Measurements from ENCODE around the gene TET3.

The TET3 gene

DNA sequence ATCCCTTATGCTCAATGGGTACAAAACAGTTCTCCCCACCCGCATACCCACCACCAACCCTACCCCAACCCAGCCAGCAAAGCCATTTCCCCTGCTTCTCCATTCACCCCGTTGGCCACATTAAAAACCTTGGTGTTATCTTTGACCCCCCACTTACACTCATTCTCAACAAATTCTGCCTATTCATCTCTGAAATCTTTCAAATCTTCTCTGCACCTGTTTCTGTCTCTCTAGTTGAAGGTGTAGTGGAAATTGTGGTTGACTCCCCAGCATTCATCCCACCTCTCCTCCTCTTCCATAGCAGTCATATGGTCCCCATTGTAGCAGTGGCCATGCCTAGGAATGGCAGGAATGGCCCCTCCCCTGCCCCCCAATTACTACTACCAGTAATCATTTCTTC, 20.5 kb upstream of the TET3 start:
- no peak for DNase-seq (ENCODE audit: low read depth)

DNA sequence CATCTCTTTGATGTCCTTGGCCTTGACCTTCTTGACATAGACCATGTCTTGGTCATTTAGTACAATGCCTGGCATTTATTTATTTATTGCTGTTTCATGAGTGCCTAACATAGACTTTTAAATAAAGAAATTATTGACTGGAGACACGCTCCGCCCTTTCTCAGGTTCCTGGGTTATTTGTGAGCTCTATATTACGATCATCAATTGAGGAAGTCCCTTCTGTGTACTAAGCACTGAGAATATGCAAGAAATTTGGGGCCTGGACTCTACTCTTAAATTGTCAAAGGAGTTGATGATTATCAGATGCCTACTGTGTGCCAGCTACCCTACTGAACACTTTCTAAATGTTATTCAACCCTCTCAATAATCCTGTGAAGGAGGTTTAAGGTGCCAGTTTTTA, 19.7 kb upstream of the TET3 start:
- DNase-seq (ENCODE audit: low read depth), result no peak

DNA sequence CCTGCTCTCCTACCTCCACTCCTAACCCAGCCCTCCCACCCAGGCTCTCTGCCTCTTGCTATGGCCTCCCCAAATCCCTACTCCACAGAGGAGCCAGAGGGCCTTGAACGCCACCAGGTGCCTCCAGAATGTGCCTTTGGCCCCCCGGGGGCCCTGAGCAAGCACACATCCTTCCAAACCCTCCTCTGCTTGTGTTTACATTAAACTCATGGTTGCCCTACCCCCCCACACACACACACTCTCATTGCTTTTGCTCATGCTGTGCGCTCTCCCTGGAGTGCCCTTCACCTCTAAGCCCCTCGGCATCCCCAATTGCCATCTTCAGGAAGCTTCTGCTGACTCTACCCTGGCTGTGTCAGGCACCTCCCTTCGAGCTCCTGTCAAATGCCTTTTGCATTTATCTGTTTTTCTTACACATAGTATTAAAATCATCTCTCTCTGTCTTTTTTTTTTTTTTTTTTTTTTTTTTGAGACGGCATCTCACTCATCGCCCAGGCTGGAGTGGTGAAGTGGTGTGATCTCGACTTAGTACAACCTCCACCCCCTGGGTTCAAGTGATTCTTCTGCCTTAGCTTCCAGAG, 16.3 kb upstream of the TET3 start:
- no peak for DNase-seq (ENCODE audit: low read depth)

DNA sequence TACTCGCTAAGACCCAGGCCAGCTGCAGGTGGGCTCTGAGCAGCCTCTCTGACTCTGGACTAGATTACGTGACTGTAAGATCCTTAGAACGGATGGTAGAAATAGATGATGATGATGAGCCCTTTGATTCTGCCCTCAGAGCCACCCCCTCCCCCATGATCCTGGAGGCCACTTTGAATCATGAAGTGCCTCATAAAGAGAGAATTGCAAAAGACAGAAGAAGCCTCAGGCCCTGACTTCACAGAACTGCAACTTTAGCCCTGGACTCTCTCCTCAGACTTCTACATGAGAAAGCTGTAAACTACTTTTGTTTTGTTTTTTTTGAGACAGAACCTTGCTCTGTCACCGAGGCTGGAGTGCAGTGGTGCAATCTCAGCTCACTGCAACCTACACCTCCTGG, 15.4 kb upstream of the TET3 start:
- DNase-seq (ENCODE audit: low read depth), result no peak

DNA sequence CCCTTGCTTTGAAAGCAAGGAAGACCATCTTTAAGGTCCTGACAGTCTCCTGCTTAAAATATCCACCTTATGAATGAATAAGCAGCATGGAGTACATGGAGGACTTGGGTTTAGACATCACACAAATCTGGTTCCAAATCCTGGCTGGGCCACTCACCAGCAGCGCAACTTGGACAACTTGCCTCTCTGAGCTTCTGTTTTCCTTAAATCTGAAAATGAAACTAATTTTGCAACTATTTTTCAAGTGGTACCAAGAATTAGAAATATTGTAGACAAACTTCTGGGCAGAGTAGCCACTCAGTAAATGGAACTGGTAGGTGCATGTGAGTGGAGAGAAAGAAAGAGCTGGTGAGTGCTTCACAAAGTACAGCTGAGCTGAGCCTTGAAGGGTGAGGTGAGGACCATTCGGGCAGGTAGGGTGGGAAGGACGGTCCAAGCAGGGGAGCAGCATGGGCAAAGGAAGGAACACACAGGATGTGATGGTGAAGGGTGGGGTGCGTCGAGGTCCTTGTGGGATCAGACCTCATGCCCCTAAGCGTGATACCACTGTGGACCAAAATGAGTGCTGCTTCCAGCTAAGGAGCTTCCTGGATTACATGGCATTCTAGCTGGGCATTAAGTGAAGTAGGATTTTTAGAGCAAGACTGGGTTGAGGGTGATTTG, 14.4 kb upstream of the TET3 start:
- no peak for DNase-seq (ENCODE audit: low read depth)

DNA sequence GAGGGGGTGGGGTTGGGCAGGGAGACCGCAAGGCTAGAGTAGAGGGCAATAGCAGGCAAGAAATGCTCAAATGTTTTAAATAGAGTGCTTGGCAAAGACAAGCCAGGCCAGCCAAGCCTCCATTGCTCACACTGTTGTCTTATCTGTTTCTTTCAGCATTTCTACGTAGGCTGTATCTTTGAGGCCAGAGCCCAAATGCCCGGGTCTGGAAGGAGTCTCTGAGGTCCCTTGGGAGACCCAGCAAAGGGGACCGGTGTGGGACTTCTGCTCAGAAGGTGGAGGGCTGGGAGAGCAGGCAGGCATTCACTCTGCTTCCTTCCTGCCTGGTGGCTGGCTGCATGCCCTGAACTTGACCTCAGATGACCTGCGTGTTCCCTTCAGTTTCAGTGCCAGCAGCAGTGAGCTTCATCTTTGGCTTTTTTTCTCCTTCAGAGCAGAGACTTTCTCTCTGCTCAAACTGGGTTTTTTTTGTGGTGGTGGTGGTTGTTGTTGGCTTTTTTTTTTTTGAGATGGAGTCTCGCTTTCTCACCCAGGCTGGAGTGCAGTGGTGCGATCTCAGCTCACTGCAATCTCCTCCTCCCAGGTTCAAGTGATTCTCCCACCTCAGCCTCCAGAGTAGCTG, 13.7 kb upstream of the TET3 start:
- no peak for DNase-seq (ENCODE audit: low read depth)

DNA sequence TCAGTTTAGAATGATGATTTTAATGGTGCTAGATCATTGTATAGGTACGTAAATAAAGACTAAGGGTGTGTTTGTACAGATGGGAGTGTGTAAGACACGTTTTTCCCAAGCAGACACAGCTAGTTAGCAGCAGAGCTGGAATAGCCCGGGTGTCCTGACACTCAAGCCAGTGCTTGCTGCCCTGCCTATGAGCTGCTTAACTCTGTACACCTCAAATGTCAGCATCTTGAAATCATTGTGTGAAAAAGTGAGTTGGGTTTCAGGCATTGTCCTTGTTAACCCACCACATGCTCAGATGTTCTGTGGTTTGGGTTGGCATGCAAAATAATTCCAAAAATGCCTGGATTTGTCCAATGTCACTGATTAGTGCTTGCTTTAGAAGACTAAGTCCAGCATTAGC, 13.0 kb upstream of the TET3 start:
- DNase-seq (ENCODE audit: low read depth), result no peak

DNA sequence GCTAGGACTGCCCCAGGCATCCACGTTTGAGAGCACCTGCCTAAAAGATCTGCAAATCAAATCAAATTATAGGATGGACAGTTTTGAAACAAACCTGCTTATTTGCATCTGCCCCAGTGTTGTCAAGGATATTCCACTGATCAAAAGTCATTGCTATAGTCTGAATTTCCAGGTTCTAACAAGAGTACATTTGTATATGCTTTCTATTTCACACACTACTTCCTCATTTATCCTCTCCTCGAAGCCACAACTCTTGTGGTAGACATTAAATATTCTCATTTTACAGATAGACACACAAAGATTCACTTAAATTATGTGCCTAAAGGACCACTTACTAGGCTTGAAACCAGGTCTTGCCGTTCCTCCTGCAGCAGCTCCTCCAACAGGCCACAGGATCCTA, 11.9 kb upstream of the TET3 start:
- DNase-seq (ENCODE audit: low read depth), result no peak

DNA sequence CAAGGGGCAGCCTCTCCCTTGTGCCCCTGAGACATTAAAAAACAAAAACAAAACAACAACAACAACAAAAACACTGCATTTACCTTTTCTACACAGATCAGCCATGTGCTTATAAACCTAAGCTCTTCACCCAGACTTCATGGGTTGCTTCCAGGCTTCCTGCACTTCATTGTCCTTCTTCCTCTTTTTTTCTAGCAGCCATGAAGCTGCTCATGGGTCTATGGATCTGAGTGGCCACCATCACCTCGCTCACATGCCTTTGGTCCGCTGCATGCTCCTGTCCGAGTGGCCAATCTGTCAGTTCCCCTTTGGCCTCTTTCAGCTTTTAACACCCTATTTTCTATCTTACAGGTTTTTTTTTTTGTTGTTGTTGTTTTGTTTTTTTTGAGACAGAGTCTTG, 9.0 kb upstream of the TET3 start:
- DNase-seq (ENCODE audit: low read depth), result no peak

DNA sequence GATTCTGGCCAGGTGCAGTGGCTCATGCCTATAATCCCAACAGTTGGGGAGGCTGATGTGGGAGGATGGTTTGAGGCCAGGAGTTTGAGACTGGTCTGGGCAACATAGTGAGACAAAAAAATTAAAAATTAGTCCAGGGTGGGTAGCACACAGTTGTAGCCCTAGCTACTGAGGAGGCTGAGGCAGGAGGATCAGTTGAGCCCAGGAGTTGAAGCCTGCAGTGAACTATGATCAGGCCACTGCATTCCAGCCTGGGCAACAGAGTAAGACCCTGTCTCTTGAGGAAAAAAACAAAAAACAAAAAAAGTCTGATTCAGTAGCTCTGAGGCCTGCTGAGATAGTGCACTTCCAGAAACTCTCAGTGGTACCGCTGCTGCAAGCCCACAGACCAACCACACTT, 7.9 kb upstream of the TET3 start:
- DNase-seq (ENCODE audit: low read depth), result no peak

DNA sequence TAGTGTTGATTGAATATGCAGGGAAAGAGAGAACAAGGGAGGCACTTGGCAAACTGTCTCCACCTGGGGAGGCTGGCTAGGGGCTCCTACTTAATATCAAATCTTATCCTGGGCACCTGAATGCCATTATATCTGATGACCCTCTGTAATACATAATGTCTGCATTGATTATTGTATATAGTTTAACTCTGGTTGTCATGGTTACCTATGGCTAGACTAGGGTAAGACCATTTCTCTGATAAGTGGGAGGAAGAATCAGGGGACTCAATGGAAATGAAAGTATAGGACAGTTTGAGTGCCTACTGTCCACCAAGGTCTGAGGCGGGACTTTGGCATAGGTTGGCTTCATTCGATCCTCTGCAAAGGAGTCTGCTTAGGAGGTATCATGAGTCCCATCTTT, 7.2 kb upstream of the TET3 start:
- no peak for DNase-seq (ENCODE audit: low read depth)

DNA sequence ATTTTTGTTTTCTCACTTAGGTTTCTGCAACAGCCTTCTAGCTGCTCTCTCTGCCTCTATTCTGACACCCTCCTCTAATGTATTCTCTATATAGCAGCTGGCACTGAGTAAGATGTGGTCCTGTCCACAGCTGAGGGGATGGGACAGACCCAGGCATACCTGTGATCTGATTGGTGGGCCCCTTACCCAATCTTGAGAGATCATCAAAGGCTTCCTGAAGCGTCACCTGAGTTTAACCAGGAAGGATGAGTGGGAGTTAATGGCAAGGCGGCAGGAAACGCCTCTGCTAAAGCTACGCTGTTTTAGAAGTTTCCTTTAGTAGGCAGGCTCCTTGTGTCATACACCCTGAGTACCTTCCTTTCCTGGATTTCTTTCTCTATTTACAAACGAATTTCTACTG, 5.7 kb upstream of the TET3 start:
- DNase-seq (ENCODE audit: low read depth), result no peak

DNA sequence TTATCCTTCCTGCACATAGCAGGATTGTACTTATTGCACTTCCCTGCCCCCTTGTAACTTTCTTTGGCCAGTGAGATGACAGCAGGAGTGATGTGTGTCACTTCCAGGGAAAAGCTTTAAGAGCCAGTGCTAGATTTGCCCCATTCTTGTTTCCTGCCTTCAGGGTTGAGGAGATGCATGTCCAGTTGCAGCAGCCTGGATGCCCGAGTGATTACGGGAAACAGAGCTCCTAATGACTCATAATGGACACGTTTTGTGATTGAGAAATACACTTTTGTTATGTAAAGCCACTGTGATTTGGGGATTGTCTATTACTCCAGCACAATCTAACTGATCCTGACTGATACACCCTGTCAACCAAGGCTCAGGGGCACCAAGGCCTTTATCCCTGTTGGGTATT, 5.0 kb upstream of the TET3 start:
- DNase-seq (ENCODE audit: low read depth), result no peak

DNA sequence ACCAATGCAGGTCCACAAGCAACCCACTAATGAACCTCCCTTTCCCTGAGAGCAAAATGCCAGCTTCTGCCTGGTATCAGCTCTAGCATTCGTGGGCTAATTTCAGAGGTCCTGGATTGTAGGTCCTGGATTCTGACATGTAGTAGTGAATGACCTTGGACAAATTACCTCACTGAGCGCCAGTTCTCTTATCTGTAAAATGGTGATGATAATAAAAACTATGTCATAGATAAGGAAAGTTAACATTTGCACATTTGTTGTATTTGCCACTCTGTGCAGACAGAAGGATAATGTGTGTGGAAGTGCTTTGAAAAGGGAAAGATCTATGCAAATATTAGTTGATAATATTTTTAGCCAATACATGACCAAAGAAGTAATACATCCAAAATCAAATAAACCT, 4.1 kb upstream of the TET3 start:
- no peak for DNase-seq (ENCODE audit: low read depth)

DNA sequence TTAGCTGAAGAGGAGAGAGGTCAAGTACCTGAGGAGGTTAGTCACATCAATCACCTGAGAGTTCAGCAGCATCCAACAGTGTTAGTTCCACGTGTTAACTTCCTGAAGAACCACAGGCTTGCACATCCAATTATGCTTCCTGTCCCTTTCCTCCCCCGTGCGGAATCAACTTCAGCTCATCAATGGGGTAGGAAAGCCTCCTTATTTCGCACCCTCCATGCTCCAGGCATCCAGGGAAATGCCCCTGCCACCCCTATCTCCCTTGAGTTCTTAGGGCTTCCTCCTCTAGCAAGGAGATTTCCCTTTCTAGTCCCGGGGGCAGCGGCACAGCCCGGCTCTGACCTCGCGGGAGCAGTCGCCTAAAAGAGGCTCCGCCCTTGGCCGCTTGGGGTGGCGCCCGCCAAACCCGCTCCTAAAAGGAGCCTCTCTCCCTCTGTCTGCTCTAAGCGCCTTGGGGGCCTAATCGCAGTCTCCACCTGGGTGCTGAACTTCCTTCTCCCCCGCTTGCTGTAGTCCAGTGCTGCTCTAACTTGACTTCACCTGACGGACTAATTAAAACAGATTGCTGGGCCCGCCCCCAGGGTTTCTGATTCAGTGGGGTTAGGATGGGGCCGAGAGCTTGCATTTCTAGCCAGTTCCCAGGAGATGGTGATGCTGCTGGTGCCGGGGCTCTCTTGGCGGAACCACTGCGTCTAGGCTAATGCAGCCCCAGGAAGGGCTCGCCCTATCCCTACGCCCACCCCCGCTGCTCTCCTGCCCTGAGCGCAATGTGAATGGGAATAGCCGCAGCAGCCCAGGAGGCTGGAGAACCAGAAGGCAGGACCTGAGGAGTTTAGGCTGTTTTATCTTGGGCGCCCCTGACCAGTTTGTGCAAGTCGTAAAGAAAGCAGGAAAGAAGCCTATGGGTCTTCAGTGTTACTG, 3.4 kb upstream of the TET3 start:
- DNase-seq (ENCODE audit: low read depth), result no peak

DNA sequence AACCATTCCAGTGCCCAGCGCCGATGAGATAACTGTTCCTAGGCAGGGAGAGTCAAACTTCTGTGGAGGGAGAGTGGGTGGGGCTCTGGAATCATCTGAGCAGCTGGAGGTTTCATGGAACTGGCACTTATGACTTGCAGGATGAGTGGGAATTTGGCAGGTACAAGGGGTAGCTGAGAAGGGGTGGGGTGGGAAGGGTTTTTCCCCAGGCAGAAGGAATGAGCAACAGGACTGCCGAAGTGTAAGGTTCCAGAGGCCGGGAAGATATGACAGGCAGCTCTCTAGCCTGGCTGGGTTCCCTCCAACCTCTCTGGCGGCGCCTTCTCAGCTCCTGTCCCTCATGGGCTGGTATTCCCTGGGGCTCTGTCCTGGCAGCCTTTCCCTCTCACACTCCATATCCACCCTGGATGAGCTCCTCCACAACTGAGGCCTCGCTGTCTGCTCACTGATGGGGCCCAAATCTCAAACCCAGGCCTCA, 2.5 kb upstream of the TET3 start:
- no peak for DNase-seq (ENCODE audit: low read depth)

DNA sequence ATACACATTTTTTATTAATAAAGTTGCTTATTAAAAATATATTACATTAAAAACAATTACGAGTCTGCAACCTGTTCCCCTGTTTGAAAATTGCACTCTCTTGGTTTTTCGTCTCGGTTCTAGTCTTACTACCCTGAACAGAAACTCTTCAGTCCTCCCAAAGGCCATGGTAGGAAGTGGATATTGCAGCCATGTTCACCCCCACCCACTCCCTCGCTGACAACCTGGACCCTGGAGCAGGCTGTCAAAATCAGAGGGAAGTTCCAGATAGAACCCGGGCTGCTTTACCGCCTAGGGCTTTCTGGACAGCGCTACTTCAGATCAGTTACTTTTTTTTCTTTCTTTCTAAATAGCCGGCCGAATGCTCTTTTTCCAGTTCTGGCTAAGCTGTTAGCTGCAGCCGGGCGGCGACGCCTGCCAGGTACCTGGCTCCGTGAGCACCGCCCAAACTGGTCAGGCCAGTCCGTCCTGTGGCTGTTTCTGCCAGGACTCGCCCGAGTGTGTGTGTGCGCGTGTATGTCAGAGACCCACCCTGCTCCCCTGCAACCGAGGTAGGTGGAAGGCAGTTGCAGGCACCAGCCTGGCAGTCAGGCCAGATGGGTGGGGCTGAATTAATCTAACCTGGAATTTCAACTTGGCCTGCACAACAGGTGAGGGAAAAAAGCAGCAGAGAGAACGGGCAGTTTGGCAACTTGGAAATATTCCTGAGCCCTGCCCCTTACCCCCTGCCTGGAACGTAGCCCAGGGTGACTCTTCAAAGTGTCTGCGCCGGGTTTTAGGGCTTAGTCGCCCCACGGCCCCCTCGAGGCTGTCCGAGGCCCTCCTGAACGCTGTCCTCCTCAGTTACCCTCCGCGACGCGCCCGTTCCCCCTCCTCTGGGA, 1.1 kb upstream of the TET3 start:
- no peak for DNase-seq (ENCODE audit: low read depth)

DNA sequence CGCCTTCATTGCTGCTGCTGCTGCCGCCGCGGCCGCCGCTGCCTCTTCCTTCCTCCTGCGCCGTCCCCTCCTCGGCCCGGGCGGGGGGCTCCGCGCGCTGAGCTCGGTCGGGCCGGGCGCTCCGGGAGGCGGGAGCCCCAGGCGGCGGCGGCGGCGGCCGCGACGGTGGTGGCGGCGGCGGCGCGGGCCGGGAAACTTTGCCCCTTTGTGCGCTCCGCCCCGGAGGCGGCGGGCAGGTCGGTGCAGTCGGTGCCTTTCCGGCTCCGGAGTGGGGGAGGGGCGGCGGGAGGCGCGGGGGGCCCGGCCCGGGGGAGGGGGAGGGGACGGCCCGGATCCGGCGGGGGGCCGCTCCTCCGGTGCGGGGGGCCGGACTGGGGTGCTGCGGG, 205 bp downstream of the TET3 start:
- DNase-seq (ENCODE audit: low read depth), result no peak

DNA sequence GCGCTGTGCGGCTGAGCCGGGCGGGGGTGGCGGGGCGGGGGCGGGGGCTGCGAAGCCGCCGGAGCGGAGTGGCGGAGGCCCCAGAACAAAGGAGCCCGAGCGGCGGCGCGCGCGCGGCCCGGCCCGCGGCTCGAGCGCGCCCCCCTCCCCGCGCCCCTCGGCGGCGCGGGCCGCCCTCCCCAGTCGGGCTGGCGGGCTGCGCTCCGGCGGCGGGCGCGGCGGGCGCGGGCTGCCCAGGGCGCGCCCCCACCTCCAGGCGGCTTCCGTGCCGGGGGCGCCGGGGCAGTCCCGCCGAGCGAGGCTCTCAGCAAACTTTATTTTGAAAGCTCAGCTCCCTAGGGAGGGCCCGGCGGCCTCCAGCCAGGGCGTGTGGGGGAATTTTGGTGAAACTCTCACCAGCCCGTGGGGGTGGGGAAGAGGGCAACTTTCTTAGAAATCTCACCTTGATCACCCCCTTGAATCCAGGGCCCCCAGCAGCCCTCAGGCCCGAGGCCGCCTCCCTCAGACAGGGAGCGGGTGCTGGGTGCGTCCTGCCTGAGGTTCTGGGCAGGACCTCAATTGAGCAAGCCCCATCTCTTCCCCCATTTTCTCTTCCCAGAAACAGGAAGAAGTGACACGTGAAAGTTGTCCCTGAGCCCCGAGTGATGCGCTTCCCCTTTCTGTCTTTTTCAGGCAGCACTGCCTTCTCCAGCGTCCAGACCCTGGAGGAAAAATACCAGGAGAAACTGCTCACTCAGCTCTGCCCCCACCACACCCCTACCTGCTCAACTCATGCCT, 786 bp downstream of the TET3 start:
- peak; percentile 58 for DNase-seq (ENCODE audit: low read depth)

DNA sequence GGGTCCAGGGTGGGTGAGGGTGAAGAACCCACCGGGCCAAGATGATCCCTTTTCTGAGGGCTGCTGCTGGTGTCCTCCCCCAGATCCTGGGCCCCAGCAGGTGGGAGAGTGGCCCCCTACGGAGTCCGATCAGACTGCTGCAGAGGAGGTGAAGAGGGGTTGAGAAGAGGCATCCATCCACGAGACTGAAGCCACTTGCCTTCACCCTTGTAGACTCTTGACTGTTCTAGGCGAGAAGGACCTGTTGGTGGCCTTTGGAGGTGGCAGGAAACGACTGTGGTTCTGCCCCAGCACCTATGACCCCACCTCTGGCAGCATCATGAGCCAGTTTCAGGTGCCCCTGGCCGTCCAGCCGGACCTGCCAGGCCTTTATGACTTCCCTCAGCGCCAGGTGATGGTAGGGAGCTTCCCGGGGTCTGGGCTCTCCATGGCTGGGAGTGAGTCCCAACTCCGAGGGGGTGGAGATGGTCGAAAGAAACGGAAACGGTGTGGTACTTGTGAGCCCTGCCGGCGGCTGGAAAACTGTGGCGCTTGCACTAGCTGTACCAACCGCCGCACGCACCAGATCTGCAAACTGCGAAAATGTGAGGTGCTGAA, 1.5 kb downstream of the TET3 start:
- DNase-seq (ENCODE audit: low read depth), result no peak

Measured in activated T-cell treated with anti-CD3 and anti-CD28 coated beads for 48 hours (primary cell).